ENCODE results near the gene PZP.

GRCh38 chr12:9134981-9135628 is 73.1 kb downstream of the PZP start:
- TF ChIP-seq, protein P1, sequence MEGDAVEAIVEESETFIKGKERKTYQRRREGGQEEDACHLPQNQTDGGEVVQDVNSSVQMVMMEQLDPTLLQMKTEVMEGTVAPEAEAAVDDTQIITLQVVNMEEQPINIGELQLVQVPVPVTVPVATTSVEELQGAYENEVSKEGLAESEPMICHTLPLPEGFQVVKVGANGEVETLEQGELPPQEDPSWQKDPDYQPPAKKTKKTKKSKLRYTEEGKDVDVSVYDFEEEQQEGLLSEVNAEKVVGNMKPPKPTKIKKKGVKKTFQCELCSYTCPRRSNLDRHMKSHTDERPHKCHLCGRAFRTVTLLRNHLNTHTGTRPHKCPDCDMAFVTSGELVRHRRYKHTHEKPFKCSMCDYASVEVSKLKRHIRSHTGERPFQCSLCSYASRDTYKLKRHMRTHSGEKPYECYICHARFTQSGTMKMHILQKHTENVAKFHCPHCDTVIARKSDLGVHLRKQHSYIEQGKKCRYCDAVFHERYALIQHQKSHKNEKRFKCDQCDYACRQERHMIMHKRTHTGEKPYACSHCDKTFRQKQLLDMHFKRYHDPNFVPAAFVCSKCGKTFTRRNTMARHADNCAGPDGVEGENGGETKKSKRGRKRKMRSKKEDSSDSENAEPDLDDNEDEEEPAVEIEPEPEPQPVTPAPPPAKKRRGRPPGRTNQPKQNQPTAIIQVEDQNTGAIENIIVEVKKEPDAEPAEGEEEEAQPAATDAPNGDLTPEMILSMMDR (IDR thresholded peaks at IDR 0.05), result no peak
- TF ChIP-seq POLR2A (IDR thresholded peaks at IDR 0.05), result no peak
